ENCODE results near the gene COPS9. TPM values are rescaled to one million over a fixed set of nuclear protein-coding genes. Genes with fewer than 3 reads are reported as not detected.

Gene COPS9
- polyA plus RNA-seq, 1 donor (not counting 4 experiments of a cell fraction or from before 2014, with no cell fraction given): 399 TPM

DNA sequence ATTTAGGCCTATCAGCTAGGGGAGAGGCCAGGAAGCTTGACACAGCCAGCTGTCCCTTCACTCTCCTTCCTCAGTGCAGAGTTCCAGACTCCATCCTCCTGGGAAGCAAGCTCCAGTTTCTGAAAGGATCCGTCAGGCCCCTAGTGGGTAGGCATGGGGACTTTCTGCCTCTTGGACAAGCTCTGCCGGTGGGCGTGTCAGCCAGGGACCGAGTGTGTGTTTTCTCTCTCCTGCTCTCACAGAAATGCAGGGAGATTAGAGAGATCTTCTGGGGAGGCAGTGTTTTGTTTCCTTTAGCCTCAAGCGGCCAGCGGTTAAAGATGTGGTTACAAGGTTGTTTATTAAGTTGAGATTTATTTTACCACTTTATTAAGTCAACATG, 34.2 kb upstream of the COPS9 start:
- Histone ChIP-seq H3K27me3 (ENCODE audit: control insufficient read depth, extremely low read depth, insufficient read depth, low read length) (peaks cover 19% of the 10 kb centered on the region), H3K36me3 (ENCODE audit: control insufficient read depth in 2 of 2, extremely low read depth in 1 of 2, insufficient read depth in 2 of 2, low read length in 2 of 2) (no peaks in the 10 kb centered on the region), H3K9ac (ENCODE audit: control insufficient read depth, extremely low read depth, insufficient read depth, low read length) (no peak overlapping the region), H3K4me3 (ENCODE audit: control insufficient read depth in 2 of 3, extremely low read depth in 1 of 3, insufficient read depth in 2 of 3, low read depth in 1 of 3, low read length in 3 of 3) (no peak overlapping the region), H2AFZ (ENCODE audit: control insufficient read depth, low read length) (no peak overlapping the region), H3K79me2 (ENCODE audit: control insufficient read depth, insufficient read depth, low read length) (no peaks in the 10 kb centered on the region), H3K9me1 (ENCODE audit: control insufficient read depth, extremely low read depth, insufficient read depth, low read length) (no peaks in the 10 kb centered on the region), H4K20me1 (ENCODE audit: control insufficient read depth, extremely low read depth, insufficient read depth, low read length) (no peaks in the 10 kb centered on the region), H3K27ac (ENCODE audit: control insufficient read depth, insufficient read depth, low read length) (no peak overlapping the region), H3K4me1 (ENCODE audit: control insufficient read depth, extremely low read depth, insufficient read depth, low read length) (no peaks in the 10 kb centered on the region), H3K4me2 (ENCODE audit: control insufficient read depth, extremely low read depth, insufficient read depth, low read depth, low read length) (no peak overlapping the region), H3K9me3 (ENCODE audit: control insufficient read depth, low read depth, low read length) (no peaks in the 10 kb centered on the region)
- DNase-seq (ENCODE audit: low read depth, low spot score): no peak
- TF ChIP-seq, protein P1, sequence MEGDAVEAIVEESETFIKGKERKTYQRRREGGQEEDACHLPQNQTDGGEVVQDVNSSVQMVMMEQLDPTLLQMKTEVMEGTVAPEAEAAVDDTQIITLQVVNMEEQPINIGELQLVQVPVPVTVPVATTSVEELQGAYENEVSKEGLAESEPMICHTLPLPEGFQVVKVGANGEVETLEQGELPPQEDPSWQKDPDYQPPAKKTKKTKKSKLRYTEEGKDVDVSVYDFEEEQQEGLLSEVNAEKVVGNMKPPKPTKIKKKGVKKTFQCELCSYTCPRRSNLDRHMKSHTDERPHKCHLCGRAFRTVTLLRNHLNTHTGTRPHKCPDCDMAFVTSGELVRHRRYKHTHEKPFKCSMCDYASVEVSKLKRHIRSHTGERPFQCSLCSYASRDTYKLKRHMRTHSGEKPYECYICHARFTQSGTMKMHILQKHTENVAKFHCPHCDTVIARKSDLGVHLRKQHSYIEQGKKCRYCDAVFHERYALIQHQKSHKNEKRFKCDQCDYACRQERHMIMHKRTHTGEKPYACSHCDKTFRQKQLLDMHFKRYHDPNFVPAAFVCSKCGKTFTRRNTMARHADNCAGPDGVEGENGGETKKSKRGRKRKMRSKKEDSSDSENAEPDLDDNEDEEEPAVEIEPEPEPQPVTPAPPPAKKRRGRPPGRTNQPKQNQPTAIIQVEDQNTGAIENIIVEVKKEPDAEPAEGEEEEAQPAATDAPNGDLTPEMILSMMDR (optimal IDR thresholded peaks at IDR 0.05 in 1 of 3, IDR thresholded peaks at IDR 0.05 in 1 of 3, conservative IDR thresholded peaks at IDR 0.05 in 1 of 3; ENCODE audit: extremely low read depth in 1 of 3, insufficient read depth in 2 of 3, low read length in 3 of 3): no peak
- TF ChIP-seq EZH2 (IDR thresholded peaks at IDR 0.05; ENCODE audit: low read length): no peak
- FAIRE-seq: no peak
- dilution Hi-C loops (cut with MboI; ENCODE audit: extremely low pct_ligation_motif_present, low sequenced_read_pairs): no loop called here

DNA sequence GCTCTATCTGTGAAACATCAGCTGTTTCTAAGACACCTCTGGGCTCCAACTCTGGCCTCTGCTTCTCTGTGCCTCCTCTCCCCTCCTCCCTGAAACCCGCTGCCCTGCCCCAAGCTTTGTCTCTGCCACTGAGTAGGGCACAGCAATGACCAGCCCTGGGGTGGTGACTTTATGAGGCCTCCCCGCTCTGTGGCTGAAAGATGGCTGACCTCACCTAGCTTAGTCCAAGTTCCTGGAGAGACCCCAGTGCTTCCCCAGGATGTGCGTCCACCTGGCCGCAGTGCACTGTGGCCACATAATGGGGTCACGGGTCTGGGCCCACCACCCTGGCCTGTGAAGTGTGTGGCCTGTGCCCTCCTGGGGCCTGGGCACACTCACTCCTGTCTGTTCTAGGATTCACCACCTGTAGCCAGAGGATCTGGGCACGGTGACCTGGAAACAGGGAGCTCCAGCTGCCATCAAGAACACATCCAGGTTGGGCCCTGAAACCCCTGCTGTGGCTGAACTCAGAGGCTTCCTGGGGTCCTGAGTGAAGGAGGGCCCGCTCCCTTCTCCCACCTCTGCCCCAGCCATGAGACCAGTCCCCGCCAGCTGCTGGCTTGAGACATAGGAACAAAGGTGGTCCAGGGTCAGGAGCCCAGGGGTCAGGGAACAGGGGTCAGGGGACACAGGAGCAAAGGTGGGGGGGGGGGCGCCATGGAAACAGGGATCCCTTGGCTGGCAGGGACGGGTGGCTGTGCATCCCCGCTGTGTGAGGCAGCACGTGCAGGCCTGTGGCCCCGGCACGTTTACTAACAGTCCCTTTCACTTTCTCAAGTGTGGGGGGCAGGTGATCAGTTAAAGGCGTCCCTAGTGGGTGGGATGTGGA, 33.6 kb upstream of the COPS9 start:
- H3K4me2 ChIP-seq (ENCODE audit: control insufficient read depth, extremely low read depth, insufficient read depth, low read depth, low read length): no peak overlapping the region
- H3K79me2 ChIP-seq (ENCODE audit: control insufficient read depth, insufficient read depth, low read length): no peaks in the 10 kb centered on the region
- no peak overlapping the region for H3K9ac ChIP-seq (ENCODE audit: control insufficient read depth, extremely low read depth, insufficient read depth, low read length)
- no peak overlapping the region for H2AFZ ChIP-seq (ENCODE audit: control insufficient read depth, low read length)
- H3K4me1 ChIP-seq (ENCODE audit: control insufficient read depth, extremely low read depth, insufficient read depth, low read length): no peaks in the 10 kb centered on the region
- peaks cover 19% of the 10 kb centered on the region for H3K27me3 ChIP-seq (ENCODE audit: control insufficient read depth, extremely low read depth, insufficient read depth, low read length)
- no peaks in the 10 kb centered on the region for H3K36me3 ChIP-seq (ENCODE audit: control insufficient read depth in 2 of 2, extremely low read depth in 1 of 2, insufficient read depth in 2 of 2, low read length in 2 of 2)
- no peaks in the 10 kb centered on the region for H3K9me3 ChIP-seq (ENCODE audit: control insufficient read depth, low read depth, low read length)
- DNase-seq (ENCODE audit: low read depth, low spot score): no peak
- H3K27ac ChIP-seq (ENCODE audit: control insufficient read depth, insufficient read depth, low read length): no peak overlapping the region
- TF ChIP-seq, protein P1 (optimal IDR thresholded peaks at IDR 0.05 in 1 of 3, IDR thresholded peaks at IDR 0.05 in 1 of 3, conservative IDR thresholded peaks at IDR 0.05 in 1 of 3; ENCODE audit: extremely low read depth in 1 of 3, insufficient read depth in 2 of 3, low read length in 3 of 3): no peak
- no peak for TF ChIP-seq EZH2 (IDR thresholded peaks at IDR 0.05; ENCODE audit: low read length)
- dilution Hi-C loops (cut with MboI; ENCODE audit: extremely low pct_ligation_motif_present, low sequenced_read_pairs): no loop called here
- H3K4me3 ChIP-seq (ENCODE audit: control insufficient read depth in 2 of 3, extremely low read depth in 1 of 3, insufficient read depth in 2 of 3, low read depth in 1 of 3, low read length in 3 of 3): no peak overlapping the region
- no peak for FAIRE-seq
- no peaks in the 10 kb centered on the region for H3K9me1 ChIP-seq (ENCODE audit: control insufficient read depth, extremely low read depth, insufficient read depth, low read length)
- no peaks in the 10 kb centered on the region for H4K20me1 ChIP-seq (ENCODE audit: control insufficient read depth, extremely low read depth, insufficient read depth, low read length)

All from keratinocyte (primary cell).